CD4-positive, alpha-beta T cell treated with Interleukin-21 for 1 hour (primary cell): ENCODE data around the gene KCNH6.

Experiments used
- DNase-seq: peaks from one replicate; pipeline ENCODE4 v3.0.0-alpha.2; 2020

Gene KCNH6

DNA sequence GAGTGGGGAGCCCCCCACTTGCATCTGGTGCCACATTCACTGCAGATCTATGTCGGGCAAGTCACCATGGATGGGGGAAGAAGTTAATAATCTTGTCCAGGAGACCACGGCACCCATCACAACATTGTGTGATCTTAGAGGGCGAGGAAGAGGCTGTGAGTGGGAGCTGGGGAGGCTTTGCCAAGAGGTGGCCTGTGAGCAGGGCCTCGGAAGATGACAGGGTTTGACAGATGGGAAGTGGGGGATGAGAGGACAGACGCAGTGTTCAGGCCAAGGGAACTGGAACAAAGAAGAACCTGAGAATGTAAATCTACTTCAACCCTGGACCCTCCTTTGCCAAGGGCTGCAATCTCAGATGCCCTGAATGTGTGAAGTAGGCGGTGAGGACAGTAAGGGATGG, 33.9 kb upstream of the KCNH6 start:
- no peak for DNase-seq

DNA sequence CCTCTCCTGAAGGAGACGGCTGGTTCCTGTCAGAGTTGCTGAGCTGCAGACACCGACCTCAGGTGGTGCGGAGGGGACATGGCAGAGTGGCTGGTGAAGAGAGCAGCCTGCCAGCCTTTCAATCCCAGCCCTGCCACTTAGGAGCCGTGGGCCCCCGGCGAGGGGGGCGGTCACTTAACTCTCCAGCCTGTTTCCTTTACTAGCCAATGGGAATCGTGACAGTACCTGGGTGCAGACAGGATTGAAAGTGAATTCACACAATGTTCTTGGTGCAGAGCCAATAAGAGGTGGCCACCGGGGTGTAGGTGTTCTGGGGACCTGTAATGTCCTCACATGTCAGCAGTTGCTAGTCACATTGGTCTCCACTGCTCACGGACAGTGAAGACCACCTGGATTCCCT, 32.8 kb upstream of the KCNH6 start:
- no peak for DNase-seq

DNA sequence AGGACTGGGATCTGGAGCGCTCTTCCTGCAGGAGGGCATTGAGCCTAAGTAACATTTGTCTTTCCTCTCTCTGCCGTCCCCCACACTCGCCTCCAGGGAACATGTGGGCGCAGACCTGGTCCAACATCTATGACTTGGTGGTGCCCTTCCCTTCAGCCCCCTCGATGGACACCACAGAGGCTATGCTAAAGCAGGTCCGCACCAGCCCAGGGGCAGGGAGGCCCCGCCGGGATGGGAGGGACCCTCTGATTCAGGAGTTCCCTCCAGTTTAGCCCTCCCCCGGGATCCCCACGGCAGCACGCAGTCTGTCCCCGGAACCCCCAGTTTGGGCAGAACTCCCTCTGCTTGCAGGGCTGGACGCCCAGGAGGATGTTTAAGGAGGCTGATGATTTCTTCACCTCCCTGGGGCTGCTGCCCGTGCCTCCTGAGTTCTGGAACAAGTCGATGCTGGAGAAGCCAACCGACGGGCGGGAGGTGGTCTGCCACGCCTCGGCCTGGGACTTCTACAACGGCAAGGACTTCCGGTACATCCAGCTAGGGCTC, 32.2 kb upstream of the KCNH6 start:
- DNase-seq = no peak

DNA sequence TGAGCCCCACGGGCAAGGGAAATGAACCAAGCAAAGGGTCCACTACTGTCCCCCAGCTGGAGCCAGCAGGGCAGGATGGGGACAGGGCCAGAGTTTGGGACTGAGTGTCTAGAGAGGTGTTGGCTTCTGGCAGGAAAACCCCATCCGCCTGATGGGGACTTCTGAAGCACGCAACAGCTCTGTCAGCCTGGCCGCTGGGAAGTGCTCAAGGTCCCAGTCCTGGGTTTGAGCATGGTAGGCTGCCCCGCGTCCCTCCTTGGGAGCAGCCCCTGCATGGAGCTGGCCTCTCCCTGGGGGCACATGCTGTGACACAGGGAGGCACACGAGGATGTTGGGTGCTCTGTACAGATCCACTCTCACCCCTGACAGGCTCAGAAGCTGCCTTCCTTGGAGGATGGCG, 31.7 kb upstream of the KCNH6 start:
- no peak for DNase-seq

DNA sequence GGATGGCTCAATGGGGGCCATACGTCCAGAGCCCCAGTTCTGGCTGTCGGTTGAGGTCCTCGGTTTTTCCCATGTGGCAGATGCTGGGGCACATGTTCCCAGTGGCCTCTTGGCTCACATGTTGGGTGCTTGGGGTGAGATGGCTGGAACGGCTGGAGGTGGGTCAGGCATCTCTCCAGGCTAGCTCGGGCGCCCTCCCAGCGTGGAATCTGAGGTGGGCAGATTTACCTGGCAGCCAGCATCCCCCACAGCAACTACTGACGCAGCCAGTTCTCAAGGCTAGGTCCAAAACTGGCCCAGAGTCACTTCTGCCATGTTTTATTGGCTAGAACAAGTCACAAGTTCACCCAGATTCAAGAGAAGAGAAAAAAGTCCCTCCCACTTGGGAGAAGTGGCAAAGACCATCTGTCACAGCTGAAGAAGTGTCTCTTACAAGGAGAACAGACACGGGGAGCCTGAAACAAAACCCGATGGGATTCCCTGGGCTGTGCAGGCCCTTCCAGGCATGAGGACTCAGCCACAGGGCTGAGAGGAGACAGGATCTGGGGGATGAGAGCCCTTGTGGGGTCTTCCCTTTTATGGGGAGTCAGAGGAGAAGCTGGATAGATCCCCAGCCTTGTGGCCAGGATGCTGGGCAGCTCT, 31.1 kb upstream of the KCNH6 start:
- DNase-seq = no peak

DNA sequence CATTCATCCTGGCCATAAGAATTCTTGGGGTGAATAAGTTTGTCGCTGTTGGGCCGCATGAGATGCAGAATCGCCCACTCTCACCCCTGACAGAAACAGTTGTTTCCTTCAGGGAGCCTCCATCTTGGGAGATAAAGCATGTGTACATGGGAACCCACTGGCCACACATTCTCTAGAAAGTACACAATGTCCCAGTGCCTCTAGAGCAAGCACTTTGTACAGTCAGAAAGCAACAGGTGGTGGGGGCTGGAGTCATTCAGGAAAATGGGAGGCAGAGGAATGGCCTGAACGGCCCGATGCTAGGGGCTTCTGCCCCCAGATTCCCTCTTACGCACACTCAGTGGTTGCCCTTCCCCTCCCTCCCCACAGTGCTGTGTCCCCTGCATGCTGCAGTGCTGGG, 30.2 kb upstream of the KCNH6 start:
- no peak for DNase-seq

DNA sequence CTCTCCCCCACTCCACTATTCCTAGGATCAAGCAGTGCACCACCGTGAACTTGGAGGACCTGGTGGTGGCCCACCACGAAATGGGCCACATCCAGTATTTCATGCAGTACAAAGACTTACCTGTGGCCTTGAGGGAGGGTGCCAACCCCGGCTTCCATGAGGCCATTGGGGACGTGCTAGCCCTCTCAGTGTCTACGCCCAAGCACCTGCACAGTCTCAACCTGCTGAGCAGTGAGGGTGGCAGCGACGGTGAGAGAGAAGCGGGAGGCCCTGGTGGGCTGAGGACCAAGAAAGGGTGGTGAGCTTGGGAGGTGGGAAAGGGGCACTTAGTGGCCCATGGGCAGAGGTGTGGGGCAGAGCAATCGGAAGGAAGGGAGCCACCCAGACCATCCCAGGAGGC, 29.7 kb upstream of the KCNH6 start:
- DNase-seq = no peak

DNA sequence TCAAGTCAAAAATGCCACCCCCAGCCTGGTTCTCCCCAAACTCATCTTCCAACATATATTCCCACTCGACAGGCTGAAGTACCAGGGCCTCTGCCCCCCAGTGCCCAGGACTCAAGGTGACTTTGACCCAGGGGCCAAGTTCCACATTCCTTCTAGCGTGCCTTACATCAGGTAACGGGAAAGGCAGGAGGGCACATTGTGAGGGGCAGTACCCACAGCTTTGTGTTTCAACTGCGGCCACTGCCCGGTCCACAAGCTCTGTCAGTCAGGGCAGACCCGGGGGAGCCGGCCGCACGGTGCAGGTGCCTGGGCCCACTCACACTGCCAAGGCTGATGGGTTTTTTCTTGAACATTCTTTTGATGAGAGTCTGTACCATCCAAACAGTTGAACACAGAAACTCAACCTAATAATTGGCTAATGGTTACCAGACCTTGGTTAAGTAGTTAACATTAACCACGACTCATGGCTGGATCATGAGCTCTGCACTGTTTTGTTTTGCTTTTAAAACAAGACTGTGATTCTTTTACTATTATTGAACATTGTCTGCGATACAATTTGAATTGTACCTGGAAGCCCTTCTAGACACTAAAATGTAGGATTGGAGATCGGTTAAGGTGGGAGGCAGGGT, 28.7 kb upstream of the KCNH6 start:
- no peak for DNase-seq

DNA sequence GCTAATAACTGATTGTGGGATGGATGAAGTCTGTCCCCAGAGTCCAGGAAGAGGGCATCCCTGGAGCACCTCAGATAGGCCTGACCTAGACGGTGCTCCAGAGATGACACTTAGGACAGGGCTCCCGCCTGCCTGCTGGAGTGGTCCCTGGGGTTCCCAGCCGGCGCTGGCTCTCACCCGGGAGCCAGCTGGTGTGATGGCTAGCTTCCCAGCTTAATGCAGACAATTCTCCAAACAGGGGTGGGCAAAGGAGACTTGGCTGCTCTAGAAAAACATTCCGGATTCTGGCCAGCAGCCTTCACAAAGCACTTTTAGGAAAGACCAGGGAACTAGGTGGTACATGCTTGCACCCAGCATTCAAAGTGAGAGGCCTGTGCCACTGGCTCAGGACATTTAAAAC, 27.7 kb upstream of the KCNH6 start:
- no peak for DNase-seq

DNA sequence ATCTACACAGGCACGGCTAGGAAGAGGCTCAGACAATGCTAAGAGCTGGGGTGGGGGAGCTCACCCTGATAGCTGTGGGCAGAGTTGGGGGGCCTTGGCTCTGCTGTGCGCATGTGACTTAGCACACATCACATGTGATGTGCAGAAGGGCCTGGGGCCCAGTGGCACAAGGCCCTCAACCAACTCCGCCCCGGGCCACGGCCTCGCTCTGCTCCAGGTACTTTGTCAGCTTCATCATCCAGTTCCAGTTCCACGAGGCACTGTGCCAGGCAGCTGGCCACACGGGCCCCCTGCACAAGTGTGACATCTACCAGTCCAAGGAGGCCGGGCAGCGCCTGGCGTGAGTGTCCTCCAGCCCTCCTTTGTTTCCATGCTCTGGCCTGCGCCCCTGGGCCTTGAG, 27.0 kb upstream of the KCNH6 start:
- no peak for DNase-seq

DNA sequence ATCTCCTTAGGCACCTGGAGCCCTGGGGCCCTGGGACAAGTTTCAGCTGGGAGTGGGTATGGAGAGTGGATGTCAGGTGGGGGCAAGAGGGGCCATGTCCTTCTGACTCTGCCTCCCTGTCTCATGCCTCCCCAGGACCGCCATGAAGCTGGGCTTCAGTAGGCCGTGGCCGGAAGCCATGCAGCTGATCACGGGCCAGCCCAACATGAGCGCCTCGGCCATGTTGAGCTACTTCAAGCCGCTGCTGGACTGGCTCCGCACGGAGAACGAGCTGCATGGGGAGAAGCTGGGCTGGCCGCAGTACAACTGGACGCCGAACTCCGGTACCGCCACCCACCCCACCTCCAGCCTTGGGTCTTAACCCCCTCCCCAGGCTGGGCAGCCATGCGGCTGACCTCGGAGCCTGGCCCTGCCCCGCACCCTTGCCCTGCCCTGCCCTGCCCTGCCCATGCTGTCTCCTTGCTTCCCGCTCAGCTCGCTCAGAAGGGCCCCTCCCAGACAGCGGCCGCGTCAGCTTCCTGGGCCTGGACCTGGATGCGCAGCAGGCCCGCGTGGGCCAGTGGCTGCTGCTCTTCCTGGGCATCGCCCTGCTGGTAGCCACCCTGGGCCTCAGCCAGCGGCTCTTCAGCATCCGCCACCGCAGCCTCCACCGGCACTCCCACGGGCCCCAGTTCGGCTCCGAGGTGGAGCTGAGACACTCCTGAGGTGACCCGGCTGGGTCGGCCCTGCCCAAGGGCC, 26.3 kb upstream of the KCNH6 start:
- DNase-seq = no peak

DNA sequence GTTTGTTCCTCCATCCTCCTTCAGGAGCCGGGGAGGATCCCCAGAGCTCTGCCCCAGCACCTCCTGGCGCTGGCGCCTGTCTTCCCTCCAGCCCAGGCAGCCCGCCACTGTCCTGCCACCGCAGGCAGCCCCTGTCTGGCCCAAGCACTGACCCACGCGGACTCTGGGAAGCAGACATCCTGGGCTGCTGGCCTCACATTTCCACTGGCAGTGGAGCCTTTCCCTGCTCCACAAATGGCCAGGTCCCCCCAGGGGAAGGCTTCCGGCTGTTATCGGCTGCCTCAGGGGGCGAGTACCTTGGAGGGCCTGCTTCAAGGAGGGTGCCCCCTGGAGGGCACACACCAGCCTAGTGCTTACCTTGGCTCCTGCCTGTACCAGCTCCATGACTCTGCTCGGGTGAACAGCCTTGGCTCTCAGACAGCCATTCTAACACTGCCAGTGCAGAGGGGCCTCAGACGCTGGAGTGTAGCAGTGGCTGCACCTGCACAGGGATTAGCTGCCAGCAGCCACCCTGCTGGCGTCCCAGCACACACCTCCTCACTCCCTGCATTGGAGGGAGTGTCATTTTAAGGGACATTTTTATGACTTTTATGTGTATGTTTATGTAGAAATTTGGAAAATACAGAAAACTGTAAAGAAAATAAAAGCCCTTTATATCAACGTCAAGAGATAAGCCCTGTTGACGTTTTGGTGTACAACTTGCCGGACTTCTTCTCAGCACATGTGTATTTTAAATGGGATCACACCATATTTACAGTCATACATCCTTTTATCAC, 25.3 kb upstream of the KCNH6 start:
- DNase-seq = no peak

DNA sequence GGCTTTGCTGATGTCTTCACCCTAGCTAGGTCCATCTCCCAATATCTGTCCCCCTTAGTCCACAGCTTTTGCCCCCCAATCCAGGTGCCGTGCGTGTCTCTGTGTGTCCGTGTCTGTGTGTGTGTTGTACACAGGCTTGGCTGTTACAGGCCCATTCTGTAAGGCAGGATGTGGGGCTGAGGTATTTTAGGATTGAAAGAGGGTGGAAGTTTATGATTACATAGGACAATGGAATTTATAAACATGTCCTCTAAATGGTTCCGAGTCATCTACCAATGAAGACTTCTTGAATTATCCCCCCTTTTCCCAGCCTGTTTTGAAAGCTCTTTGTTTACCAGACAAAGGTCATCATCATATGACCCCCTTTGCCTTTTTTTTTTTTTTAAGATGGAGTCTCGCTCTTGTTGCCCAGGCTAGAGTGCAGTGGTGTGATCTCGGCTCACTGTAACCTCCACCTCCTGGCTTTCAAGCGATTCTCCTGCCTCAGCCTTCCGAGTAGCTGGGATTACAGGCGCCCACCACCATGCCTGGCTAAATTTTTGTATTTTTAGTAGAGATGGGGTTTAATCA, 24.4 kb upstream of the KCNH6 start:
- no peak for DNase-seq

DNA sequence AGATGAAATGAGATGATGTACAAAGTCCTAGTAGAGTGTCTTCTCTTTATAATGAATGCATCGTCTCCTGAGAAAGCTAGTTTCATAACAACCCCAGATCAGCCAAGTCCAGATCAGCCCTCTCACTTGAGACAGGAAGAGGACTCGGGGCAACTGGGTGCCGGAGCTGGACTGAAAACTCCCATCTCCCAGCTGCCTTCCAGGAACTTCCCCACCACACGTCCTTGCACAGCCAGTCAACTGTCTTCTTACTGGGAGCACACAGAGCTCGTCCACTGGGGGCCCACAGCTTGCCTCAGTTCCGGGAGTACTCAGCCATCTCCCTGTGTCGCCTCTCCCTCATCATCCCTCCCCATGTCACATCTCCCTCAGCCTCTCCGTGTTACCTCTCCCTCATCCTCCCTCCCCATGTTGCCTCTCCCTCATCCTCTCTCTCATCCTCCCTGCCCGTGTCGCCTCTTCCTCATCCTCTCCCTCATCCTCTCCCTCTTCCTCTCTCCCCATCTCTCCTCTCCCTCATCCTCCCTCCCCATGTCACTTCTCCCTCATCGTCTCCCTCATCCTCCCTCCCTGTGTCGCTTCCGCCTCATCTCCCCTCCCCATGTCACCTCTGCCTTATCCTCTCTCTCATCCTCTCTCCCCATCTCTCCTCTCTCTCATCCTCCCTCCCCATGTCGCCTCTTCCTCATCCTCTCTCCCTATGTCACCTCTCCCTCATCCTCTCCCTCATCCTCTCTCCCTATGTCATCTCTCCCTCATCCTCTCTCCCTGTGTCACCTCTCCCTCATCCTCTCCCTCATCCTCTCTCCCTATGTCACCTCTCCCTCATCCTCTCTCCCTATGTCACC, 22.4 kb upstream of the KCNH6 start:
- DNase-seq = no peak

DNA sequence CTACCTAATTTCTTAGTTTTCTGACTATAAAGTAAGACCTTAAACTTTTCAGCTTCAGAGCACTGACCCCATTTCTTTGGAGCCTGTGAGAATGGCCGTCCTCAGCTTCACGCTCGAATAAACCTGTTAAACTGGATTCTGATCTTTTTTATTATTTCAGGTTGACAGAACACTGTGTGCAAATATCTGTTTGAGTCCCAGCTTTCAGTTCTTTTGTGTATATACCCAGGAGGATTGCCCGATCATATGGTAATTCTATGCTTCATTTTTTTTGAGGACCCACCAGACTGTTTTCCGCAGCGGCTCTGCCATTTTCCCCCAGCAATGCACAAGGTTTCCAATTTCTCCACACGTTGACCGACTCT, 19.8 kb upstream of the KCNH6 start:
- no peak for DNase-seq

DNA sequence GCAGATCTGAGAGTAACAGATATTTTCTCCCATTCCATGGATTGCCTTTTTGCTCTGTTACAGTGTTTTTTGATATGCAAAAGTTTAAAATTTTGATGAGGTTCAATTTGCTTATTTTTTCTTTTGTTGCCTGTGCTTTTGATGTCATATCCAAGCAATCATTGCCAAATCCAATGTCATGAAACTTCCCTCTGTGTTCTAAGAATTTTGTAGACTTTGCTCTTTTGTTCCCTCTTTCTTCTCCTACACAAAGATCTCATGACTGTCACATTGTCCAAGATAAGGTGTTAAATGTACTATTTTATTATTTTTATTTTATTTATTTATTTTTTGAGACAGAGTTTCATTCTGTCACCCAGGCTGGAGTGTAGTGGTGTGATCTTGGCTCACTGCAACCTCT, 18.9 kb upstream of the KCNH6 start:
- no peak for DNase-seq

DNA sequence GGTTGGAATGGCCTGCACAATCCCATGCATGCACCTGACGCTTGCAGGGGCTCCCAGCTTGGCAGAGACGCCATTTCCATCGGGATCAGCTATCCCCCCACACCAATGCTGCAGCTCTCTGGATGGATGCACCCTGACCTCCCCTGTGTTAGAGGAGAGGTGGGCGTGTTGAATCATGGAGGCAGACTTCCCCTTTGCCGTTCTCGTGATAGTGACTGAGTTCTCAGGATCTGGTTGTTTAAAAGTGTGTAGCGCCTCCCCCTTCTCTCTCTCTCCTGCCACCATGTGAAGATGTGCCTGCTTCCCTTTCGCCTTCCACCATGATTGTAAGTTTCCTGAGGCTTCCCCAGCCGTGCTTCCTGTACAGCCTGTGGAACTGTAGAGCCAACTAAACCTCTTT, 17.8 kb upstream of the KCNH6 start:
- DNase-seq = no peak

DNA sequence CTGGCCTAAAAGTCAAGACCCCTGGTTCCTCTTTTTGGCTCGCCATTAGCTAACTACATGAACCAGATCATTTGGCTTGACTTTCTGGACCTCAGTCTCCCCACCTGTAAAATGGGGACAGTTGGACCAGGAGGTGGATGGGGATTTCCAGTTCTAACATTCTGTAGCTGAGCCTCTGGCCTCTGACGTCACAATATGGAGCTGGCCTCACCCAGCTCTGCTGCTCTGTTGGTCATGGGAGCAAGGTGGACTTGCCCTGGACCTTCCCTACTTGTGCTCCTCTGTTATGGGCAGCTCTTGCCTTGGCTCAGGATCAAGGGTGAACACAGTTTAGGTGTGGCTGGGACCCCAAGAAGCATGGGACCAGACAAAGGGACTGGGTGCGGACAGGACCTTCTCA, 16.5 kb upstream of the KCNH6 start:
- no peak for DNase-seq

DNA sequence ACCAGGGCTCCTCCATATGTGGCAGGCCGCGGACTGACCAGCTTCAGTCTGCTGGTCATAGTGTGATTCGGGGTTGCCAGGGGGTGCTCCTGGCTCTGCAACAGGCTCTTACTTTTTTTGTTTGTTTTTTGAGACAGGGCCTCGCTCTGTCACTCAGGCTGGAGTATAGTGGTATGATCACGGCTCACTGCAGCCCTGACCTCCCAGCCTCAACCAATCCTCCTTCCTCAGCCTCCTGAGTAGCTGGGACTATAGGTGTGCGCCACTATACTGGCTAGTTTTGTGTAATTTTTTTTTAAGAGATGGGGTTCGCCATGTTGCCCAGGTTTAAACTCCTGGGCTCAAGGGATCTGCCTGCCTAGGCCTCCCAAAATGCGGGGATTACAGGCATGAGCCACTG, 11.8 kb upstream of the KCNH6 start:
- no peak for DNase-seq

DNA sequence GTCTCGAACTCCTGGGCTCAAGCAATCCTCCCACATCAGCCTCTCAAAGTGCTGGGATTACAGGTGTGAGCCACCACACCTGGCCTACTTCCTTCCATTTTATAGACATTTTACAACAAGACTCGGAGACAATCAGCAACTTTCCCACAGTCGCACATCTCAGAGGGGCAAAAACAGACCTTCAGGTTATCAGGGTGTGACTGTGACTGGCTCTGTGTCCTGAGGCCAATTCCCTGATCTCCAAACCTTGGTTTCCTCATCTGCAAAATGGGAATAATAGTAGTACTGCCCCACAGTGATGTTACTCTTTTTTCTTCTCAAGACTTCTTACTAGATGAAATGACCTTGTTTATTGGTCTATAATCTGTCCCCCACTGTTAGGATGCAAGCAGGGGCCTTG, 10.8 kb upstream of the KCNH6 start:
- DNase-seq = no peak

DNA sequence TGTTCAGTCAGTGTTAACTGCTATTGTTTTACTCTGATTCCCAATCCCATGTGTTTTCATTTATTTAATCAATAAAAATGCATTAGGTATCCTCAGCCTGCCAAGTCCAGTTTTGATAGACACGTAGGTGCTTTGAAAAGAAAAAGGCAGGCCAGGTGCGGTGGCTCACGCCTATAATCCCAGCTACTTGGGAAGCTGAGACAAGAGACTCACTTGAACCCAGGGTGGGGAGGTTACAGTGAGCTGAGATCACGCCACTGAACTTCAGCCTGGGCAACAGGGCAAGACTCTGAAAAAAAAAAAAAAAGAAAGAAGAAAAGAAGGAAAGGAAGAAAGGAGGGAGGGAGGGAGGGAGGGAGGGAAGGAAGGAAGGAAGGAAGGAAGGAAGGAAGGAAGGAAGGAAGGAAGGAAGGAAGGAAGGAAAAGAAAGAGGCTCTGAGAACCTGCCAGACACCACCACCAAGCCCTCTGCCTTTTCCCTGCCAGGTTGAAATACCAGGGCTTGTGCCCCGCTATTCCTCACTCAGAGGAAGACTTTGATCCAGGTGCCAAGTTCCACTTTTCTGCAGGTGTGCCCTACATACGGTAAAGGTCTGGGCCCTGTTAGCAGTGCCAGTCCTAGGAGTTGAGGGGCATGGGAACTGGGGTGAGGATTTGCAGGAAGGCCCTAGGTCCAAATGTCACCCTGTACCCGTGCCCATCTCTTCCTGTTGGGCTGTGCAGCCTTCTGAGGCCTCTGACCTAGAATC, 10.1 kb upstream of the KCNH6 start:
- no peak for DNase-seq

DNA sequence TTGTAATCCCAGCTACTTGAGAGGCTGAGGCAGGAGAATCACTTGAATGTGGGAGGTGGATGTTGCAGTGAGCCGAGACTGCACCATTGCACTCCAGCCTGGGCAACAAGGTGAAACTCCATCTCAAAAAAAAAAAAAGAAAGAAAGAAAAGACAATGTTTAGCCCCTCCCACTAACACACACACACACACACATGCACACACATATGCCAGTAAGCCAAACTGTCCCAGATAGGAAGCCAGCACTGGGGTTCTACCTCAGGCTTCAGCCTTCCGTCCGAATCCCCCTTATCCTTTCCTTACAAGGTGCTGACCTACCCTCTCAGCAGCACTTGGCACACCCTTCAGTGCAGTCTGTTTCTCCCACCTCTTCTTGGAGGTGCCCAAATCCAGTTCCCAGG, 8.7 kb upstream of the KCNH6 start:
- DNase-seq = no peak
